ENCODE results near the gene UBLCP1.

UBLCP1 gene

GRCh38 chr5:159214486-159215271 is 48.4 kb upstream of the UBLCP1 start:
- Histone ChIP-seq H3K4me1 (ENCODE audit: control insufficient read depth, insufficient read depth, low read length) (peaks cover 19% of the 10 kb centered on the region), H3K9me3 (ENCODE audit: control insufficient read depth, insufficient read depth, low read depth, low read length) (no peaks in the 10 kb centered on the region), H3K4me3 (ENCODE audit: low read depth, low read length) (no peak overlapping the region), H3K27ac (ENCODE audit: extremely low read depth, low read depth, low read length) (no peak overlapping the region), H3K36me3 (ENCODE audit: control insufficient read depth in 2 of 2, insufficient read depth in 1 of 2, low read length in 2 of 2) (no peaks in the 10 kb centered on the region)
- TF ChIP-seq SETDB1 (IDR thresholded peaks at IDR 0.05; ENCODE audit: insufficient read length, low read length) (no peak), ZBTB20 (tag by site-specific recombination; IDR thresholded peaks at IDR 0.05) (peak; percentile 25; the same call in 1 of the 2 replicates), ZNF174 (tag by site-specific recombination; IDR thresholded peaks at IDR 0.05) (no peak), ZBTB48 (tag by site-specific recombination; IDR thresholded peaks at IDR 0.05) (peak; percentile 94), ZNF184 (tag by site-specific recombination; IDR thresholded peaks at IDR 0.05) (no peak), ZFP37 (tag by site-specific recombination; IDR thresholded peaks at IDR 0.05) (no peak)
- ChIA-PET CTCF (interaction anchor here (0.6 kb wide), 1 partner anchor 1131 kb away, joined by 3 read pairs; no protein-coding TSS in a partner anchor), POLR2A (interaction anchor here (0.6 to 2.2 kb wide), 3 partner anchors 8 to 25 kb away, joined by 3 to 9 read pairs (median 4); no protein-coding TSS in a partner anchor)

GRCh38 chr5:159215886-159216285 is 47.2 kb upstream of the UBLCP1 start:
- CTCF ChIA-PET, result interaction anchor here (0.9 kb wide), 1 partner anchor 36 kb away, joined by 3 read pairs; no protein-coding TSS in a partner anchor
- Histone ChIP-seq H3K27ac (ENCODE audit: extremely low read depth, low read depth, low read length) (no peak overlapping the region), H3K9me3 (ENCODE audit: control insufficient read depth, insufficient read depth, low read depth, low read length) (no peaks in the 10 kb centered on the region), H3K4me1 (ENCODE audit: control insufficient read depth, insufficient read depth, low read length) (peaks cover 12% of the 10 kb centered on the region), H3K4me3 (ENCODE audit: low read depth, low read length) (no peak overlapping the region), H3K36me3 (ENCODE audit: control insufficient read depth in 2 of 2, insufficient read depth in 1 of 2, low read length in 2 of 2) (no peaks in the 10 kb centered on the region)
- TF ChIP-seq SCRT1 (tag by site-specific recombination; IDR thresholded peaks at IDR 0.05; ENCODE audit: borderline replicate concordance) (no peak), ZBTB48 (tag by site-specific recombination; IDR thresholded peaks at IDR 0.05) (no peak), ZNF248 (tag by site-specific recombination; IDR thresholded peaks at IDR 0.05) (no peak), YY2 (tag by site-specific recombination; IDR thresholded peaks at IDR 0.05) (no peak), ZNF280D (tag by site-specific recombination; IDR thresholded peaks at IDR 0.05) (no peak), PBX3 (CRISPR knock-in tag; IDR thresholded peaks at IDR 0.05) (no peak), ZNF530 (tag by site-specific recombination; IDR thresholded peaks at IDR 0.05; ENCODE audit: low read depth) (no peak), ZNF302 (tag by site-specific recombination; IDR thresholded peaks at IDR 0.05; ENCODE audit: low read depth) (no peak), ZNF362 (tag by site-specific recombination; IDR thresholded peaks at IDR 0.05) (no peak)
- POLR2A ChIA-PET, result interaction anchor here (1.5 kb wide), 1 partner anchor 24 kb away, joined by 3 read pairs; no protein-coding TSS in a partner anchor

GRCh38 chr5:159216454-159216853 is 46.6 kb upstream of the UBLCP1 start:
- H3K4me1 ChIP-seq (ENCODE audit: control insufficient read depth, insufficient read depth, low read length), result peaks cover 6% of the 10 kb centered on the region
- no peak overlapping the region for H3K27ac ChIP-seq (ENCODE audit: extremely low read depth, low read depth, low read length)
- CTCF ChIA-PET, result interaction anchor here (0.6 to 0.9 kb wide), 3 partner anchors 36 to 1454 kb away, joined by 3 read pairs; no protein-coding TSS in a partner anchor
- POLR2A ChIA-PET, result no interaction called here
- H3K9me3 ChIP-seq (ENCODE audit: control insufficient read depth, insufficient read depth, low read depth, low read length), result no peaks in the 10 kb centered on the region
- no peaks in the 10 kb centered on the region for H3K36me3 ChIP-seq (ENCODE audit: control insufficient read depth in 2 of 2, insufficient read depth in 1 of 2, low read length in 2 of 2)
- H3K4me3 ChIP-seq (ENCODE audit: low read depth, low read length), result no peak overlapping the region
- TF ChIP-seq ZSCAN5A (tag by site-specific recombination; IDR thresholded peaks at IDR 0.05) (no peak), ZNF610 (tag by site-specific recombination; IDR thresholded peaks at IDR 0.05; ENCODE audit: borderline replicate concordance) (no peak), ZNF354C (tag by site-specific recombination; IDR thresholded peaks at IDR 0.05; ENCODE audit: borderline replicate concordance, low read depth) (no peak), PRDM10 (tag by site-specific recombination; IDR thresholded peaks at IDR 0.05) (0 out of 2 replicates have a peak, but pooled peaks have one; percentile 9), ZNF10 (tag by site-specific recombination; IDR thresholded peaks at IDR 0.05) (no peak)
